Ectodermal cell (in vitro differentiated cells): ENCODE data around the gene CYB5D1.

ENCODE experiments used
- H3K27ac ChIP-seq: 2 replicates; pipeline ENCODE4 v1.7.0; 2013; ENCODE audit warnings: mild to moderate bottlenecking, low read depth, low read length; ENCODE audit not compliant: insufficient read depth, poor library complexity, severe bottlenecking
- H3K27me3 ChIP-seq: 2 replicates; pipeline ENCODE4 v1.7.0; 2013; ENCODE audit warnings: mild to moderate bottlenecking, low read length; ENCODE audit not compliant: insufficient read depth, control insufficient read depth, poor library complexity, severe bottlenecking
- H3K36me3 ChIP-seq: one replicate; pipeline ENCODE4 v1.7.0; 2013; ENCODE audit warnings: low read length; ENCODE audit not compliant: control insufficient read depth, insufficient read depth
- H3K4me1 ChIP-seq: one replicate; pipeline ENCODE4 v1.7.0; 2013; ENCODE audit warnings: low read length; ENCODE audit not compliant: control insufficient read depth, insufficient read depth
- H3K4me3 ChIP-seq: 2 replicates; pipeline ENCODE4 v1.7.0; 2013; ENCODE audit warnings: low read depth, low read length, control low read depth; ENCODE audit not compliant: insufficient read depth
- H3K9me3 ChIP-seq: 2 replicates; pipeline ENCODE4 v1.7.0; 2013; ENCODE audit warnings: mild to moderate bottlenecking, low read length, moderate library complexity; ENCODE audit not compliant: control insufficient read depth
- WGBS, 2 experiments: methylation state at CpG; one replicate each; pipeline ENCODE4 v1.1.7; 2013; ENCODE audit warnings: missing lambda C conversion rate in 2 of 2; 5-methylcytosine and 5-hydroxymethylcytosine counted together

Gene CYB5D1

DNA sequence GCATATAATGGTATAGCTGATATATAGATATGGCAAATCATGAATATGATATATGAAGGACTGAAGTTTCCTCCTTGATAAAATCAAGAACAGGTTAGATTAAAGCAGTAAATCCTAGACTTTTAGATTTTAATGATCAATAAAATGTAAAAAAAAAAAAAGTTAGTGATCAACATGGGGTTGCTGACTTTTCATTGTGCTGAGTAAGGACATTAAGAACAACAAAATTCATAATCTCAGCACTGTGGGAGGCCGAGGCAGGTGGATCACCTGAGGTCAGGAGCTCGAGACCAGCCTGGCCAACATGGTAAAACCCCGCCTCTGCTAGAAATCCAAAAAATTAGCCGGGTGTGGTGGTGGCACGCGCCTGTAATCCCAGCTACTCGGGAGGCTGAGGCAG is 20.4 kb downstream of the CYB5D1 start:
- no peaks in the 10 kb centered on the region for H3K9me3 ChIP-seq
- no peaks in the 10 kb centered on the region for H3K36me3 ChIP-seq
- H3K27ac ChIP-seq, result no peak overlapping the region
- no peak overlapping the region for H3K4me3 ChIP-seq
- no peaks in the 10 kb centered on the region for H3K27me3 ChIP-seq
- 94 to 97% methylated on average over 7 of the region's 7 CpGs for WGBS, 2 experiments
- peaks cover under 1% of the 10 kb centered on the region for H3K4me1 ChIP-seq

DNA sequence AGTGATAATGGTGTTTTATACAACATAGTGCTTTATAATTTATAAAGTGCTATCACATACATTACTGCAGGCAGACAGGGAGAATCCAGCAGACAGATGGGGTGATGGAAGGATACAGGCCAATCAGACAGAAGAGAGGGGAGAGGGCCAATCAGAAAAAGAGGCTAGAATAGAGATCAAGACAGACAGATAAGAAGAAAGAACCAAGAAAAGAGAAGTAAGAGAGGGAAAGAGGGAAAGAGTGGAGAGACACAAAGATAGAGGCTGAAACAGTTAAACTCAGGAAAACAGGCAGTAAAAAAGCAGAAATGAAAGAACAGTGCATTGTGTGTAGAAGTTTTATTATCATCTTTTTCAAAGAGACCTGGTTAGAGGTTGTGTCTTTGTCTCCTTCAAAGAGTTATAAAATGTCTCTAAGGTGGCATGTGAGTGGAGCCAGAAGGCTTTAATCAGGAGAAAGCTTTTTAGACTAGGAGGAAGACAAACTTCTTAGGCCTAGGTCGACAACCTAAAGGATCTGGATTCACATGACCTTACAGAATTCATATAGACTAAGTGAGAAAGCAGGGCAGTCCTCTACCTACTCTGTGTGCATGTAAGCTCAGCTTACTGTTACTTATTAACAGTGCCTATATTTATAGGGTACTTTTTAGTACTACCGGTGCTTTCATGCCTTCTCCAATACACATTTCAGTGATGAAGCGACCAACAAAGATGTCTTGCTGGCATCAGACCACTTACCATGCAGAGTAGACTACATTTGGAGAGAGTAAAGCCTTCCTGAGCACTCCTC is 22.5 kb downstream of the CYB5D1 start:
- no peak overlapping the region for H3K27ac ChIP-seq

DNA sequence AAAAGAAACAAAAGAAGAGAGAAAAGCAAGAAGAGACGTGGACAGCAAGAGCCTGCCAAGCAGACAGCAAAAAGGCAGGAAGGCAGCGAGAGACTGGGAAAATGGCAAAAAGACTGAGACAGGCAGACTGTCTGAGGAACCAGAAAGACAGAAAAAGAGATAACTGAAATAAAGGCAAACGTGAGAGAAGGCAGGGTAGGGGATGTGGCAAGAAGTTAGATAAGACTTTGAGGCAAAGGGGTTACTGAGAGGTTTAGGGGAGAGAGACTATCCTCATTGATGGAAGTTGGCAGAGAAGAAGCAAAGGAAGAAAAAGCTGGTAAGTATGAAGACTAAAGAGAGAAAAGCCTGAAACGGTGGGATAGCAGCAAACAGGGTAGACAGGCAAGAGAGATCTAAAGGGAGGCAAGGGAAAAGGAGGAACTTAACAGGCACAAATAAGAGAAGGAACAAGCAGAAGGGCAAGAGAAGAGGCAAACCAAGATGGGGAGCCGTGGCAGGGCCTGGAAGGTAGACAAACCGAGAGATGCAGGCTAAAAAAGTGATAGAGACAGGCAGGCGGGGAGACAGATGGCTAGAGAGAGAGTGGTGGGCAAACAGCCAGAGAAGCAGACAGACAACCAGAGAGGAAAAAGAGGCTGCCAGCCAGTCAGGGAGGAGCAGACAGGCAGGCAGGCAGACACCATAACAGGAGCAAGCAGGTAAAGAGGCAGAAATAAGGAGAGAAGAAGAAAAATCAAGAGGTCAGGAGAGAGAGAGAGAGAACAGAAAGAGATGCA is 23.7 kb downstream of the CYB5D1 start:
- no peak overlapping the region for H3K4me3 ChIP-seq
- H3K36me3 ChIP-seq, result no peaks in the 10 kb centered on the region

More for the DNA sequence above, 22.5 kb downstream of the CYB5D1 start:
- WGBS, 2 experiments, result 88 to 96% methylated on average over 3 of the region's 3 CpGs
- Histone ChIP-seq H3K36me3 (no peaks in the 10 kb centered on the region), H3K4me1 (peaks cover 2% of the 10 kb centered on the region), H3K4me3 (no peak overlapping the region), H3K27me3 (no peaks in the 10 kb centered on the region), H3K9me3 (no peaks in the 10 kb centered on the region)

DNA sequence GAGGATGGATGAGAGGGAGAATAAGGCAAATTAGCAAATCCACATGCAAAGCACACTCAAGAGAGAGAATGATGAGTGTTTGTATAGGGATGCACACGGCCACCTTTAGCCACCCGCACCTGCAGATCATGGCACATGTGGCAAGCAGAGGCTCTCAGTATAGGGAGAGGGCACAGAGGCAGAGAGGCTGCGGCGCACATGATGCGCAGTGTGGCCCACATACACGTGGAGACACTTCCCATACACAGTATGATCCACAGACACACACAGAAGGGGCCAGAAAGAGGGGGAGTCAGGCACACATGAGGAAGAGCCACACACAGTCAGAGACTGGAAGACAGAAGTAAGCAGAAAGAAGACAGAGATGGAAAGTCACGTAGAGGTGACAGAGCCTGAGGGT is 24.3 kb downstream of the CYB5D1 start:
- H3K27me3 ChIP-seq, result peaks cover 13% of the 10 kb centered on the region
- 92 to 96% methylated on average over 7 of the region's 7 CpGs for WGBS, 2 experiments
- no peak overlapping the region for H3K4me3 ChIP-seq
- no peaks in the 10 kb centered on the region for H3K36me3 ChIP-seq
- H3K9me3 ChIP-seq, result no peaks in the 10 kb centered on the region
- H3K4me1 ChIP-seq, result peaks cover 12% of the 10 kb centered on the region
- no peak overlapping the region for H3K27ac ChIP-seq

More for the DNA sequence above, 23.7 kb downstream of the CYB5D1 start:
- Histone ChIP-seq H3K4me1 (peaks cover 6% of the 10 kb centered on the region), H3K27me3 (peaks cover 7% of the 10 kb centered on the region), H3K9me3 (no peaks in the 10 kb centered on the region), H3K27ac (no peak overlapping the region)
- WGBS, 2 experiments, result 89 to 91% methylated on average over 7 of the region's 7 CpGs

DNA sequence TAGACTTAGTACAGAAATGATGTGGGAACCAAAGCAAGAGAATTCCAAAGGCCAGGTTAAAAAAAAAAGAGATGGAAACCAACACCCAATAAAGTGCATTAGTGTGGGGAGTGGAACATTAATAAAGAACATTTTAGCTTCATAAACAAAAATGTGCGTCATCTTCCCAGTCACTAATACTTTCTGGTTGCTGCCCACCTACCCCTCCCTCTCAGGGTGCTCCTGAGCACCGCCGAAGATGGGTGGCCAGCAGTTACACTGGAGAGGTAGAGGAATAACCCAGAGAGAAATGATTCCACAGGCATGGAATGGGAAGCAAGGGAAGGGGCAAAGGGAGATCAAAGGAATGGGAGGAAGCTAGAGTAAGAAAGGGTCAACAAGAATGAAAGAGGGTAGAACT is 24.8 kb downstream of the CYB5D1 start:
- Histone ChIP-seq H3K36me3 (no peaks in the 10 kb centered on the region), H3K27ac (no peak overlapping the region), H3K27me3 (peaks cover 13% of the 10 kb centered on the region), H3K4me1 (peaks cover 16% of the 10 kb centered on the region), H3K4me3 (no peak overlapping the region), H3K9me3 (no peaks in the 10 kb centered on the region)
- WGBS, 2 experiments, result 72 to 90% methylated on average over 2 to 3 of the region's 3 CpGs

DNA sequence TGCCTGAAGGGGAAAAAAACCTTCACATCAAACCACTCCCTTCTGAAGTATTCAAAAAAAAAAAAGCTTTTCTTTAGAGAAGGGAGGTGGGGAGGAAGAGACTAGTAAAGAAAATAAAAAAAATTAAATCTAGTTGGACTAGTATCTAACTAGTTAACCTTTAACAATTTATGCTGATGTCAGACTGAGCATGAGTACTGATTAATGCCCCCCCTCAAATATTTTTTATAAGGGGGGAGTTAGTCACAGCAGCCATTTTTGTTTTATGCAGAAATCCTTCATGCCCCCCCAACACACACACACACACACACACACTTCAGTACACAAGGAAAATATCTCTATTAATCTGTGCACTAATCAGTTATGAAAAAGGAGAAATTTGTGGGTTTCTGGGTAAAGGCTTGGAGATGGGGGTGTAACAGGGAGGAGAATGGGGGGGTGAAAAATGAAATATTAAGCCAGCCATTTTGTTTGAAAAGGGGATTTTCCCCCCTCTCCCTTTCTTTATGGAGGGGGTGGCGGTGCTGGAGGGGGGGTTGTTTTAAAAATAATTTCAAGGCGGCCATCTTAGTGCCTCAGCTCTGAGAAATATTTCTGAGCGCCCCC is 26.1 kb downstream of the CYB5D1 start:
- Histone ChIP-seq H3K36me3 (no peaks in the 10 kb centered on the region), H3K4me1 (peaks cover 28% of the 10 kb centered on the region), H3K9me3 (no peaks in the 10 kb centered on the region), H3K4me3 (no peak overlapping the region), H3K27ac (no peak overlapping the region), H3K27me3 (peaks cover 13% of the 10 kb centered on the region)
- no CpG with 5 or more reads among the region's 3 CpGs for WGBS, 2 experiments

DNA sequence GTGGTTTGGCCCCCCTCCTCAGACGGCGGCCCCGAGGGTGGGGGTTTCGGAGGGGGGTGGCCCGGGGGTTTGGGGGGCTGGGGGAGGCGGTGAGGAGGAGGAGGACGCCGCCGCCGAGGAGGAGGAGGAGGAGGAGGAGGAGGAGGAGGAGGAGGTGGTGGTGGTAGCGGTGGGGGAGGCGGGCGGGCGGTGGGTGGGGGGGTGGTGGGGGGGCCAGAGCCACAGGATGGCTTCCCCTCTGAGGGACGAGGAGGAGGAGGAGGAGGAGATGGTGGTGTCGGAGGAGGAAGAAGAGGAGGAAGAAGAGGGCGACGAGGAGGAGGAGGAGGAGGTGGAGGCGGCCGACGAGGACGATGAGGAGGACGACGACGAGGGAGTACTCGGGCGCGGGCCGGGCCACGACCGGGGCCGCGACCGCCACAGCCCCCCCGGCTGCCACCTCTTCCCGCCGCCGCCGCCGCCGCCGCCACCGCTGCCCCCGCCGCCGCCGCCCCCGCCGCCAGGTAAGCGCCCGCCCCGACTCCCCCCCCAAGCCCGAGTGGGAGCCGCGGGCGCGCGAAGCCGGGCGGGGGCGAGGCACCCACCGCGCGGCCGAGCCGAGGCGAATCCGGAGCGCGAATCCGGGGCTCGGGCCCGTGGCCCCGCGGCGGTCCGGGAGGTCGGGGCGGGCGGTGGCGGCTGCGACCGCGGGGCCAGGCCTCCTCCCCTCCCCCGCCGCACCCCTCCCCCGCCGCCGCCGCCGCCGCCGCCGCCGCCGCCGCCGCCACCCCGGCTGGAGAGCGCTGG is 27.0 kb downstream of the CYB5D1 start:
- Histone ChIP-seq H3K4me1 (peaks cover 37% of the 10 kb centered on the region), H3K9me3 (no peaks in the 10 kb centered on the region), H3K4me3 (peak overlapping the region; percentile 57), H3K36me3 (no peaks in the 10 kb centered on the region), H3K27ac (no peak overlapping the region), H3K27me3 (peaks cover 13% of the 10 kb centered on the region)
- WGBS, 2 experiments, result 0% methylated on average over 72 to 79 of the region's 100 CpGs

DNA sequence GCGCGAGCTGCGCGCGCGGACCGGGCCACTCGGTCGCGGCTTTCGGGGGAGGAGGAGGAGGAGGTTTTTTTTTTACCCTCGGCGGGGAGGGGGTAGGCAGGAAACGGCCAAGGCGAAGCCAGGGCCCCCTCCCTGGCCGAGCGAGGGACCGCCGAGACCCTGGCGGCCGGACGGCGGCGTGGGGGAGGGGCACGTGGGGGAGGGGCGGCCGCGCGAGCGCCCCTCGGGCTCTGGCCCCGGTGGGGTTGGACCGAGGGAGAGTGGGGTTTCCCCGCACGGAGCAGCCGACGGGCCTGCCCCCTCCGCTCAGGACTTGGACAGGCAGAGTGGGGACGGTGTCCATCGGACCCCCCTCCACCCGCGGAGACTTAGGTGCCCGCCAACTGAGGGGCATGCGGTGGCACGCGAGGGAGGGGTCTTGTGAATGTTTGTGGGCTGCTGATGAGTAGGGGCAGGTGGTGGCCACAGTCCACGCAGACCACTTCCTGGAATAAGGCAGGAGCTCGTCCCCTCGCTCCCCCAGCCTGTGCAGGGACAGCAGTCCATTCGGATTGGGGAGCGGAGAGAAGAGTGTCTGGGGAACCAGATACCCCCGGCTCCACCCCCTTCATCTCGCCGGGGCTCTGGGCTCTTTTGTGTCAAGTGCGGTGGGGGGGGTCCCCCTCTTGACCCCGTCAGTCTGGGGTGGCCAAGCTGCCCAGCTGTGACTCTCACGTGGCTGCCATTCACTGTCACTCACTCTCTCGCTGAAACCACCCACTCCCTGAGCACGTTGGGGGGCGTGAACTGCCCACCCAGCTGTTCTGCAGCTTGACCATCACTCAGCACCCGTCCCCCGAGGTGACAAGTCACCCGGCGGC is 27.8 kb downstream of the CYB5D1 start:
- Histone ChIP-seq H3K27me3 (peaks cover 13% of the 10 kb centered on the region), H3K9me3 (no peaks in the 10 kb centered on the region), H3K36me3 (no peaks in the 10 kb centered on the region), H3K27ac (no peak overlapping the region), H3K4me3 (peak overlapping the region; percentile 57), H3K4me1 (peaks cover 39% of the 10 kb centered on the region)
- WGBS, 2 experiments, result 0% methylated on average over 64 of the region's 64 CpGs
